Fibroblast of lung (primary cell): Measurements from ENCODE around the gene WDR37. TPM values are rescaled to one million over a fixed set of nuclear protein-coding genes. Genes with fewer than 3 reads are reported as not detected.
A peak's percentile ranks its signal among the peaks of the same experiment; 100 is the strongest.

Experiments
- DNase-seq, 2 donors: peaks; one replicate each; pipeline versions ENCODE4 v3.0.0 to v3.0.0-alpha.2; 2010; ENCODE audit warnings: low read depth in 2 of 2
- H2AFZ ChIP-seq: 2 replicates; pipeline ENCODE4 v1.5.1; 2012; ENCODE audit warnings: low read length, control low read depth, inconsistent platforms
- H3K27ac ChIP-seq: 2 replicates; pipeline ENCODE4 v1.5.1; 2011; ENCODE audit warnings: low read length, control low read depth; ENCODE audit not compliant: insufficient read depth
- H3K27me3 ChIP-seq: 2 replicates; pipeline ENCODE4 v1.5.1; 2011; ENCODE audit warnings: mild to moderate bottlenecking, low read length; ENCODE audit not compliant: control insufficient read depth, insufficient read depth
- H3K36me3 ChIP-seq: 2 replicates; pipeline ENCODE4 v1.5.1; 2011; ENCODE audit warnings: low read length; ENCODE audit not compliant: control insufficient read depth, insufficient read depth
- H3K4me1 ChIP-seq: 2 replicates; pipeline ENCODE4 v1.5.1; 2011; ENCODE audit warnings: low read length; ENCODE audit not compliant: control insufficient read depth, insufficient read depth; ENCODE audit errors: extremely low read depth
- H3K4me2 ChIP-seq: 2 replicates; pipeline ENCODE4 v1.5.1; 2011; ENCODE audit warnings: low read length, control low read depth; ENCODE audit not compliant: insufficient read depth; ENCODE audit errors: extremely low read depth
- H3K4me3 ChIP-seq, 4 experiments: fragments of 200-600 bp in 1 of 4; sonication (generic) in 1 of 4; replicated peaks in 1 of 4; 2 replicates each; pipeline ENCODE4 v1.5.1; 2011 to 2016; ENCODE audit warnings: low read length in 4 of 4, low read depth in 3 of 4, mild to moderate bottlenecking in 3 of 4, control low read depth in 2 of 4, inconsistent platforms in 1 of 4, mixed read lengths in 1 of 4; ENCODE audit not compliant: insufficient read depth in 1 of 4; ENCODE audit errors: control extremely low read depth in 1 of 4
- H3K79me2 ChIP-seq: 2 replicates; pipeline ENCODE4 v1.5.1; 2012; ENCODE audit warnings: mild to moderate bottlenecking, low read length, inconsistent platforms; ENCODE audit not compliant: control insufficient read depth, insufficient read depth
- H3K9ac ChIP-seq: 2 replicates; pipeline ENCODE4 v1.5.1; 2011; ENCODE audit warnings: mild to moderate bottlenecking, low read length, control low read depth; ENCODE audit not compliant: insufficient read depth
- H3K9me3 ChIP-seq: 2 replicates; pipeline ENCODE4 v1.5.1; 2012; ENCODE audit warnings: low read depth, low read length; ENCODE audit not compliant: control insufficient read depth, insufficient read depth
- H4K20me1 ChIP-seq: 2 replicates; pipeline ENCODE4 v1.5.1; 2011; ENCODE audit warnings: low read length; ENCODE audit not compliant: control insufficient read depth, insufficient read depth; ENCODE audit errors: extremely low read depth
- CTCF ChIP-seq, 2 donors: IDR thresholded peaks in 1 of 2; conservative IDR thresholded peaks in 1 of 2; 1 replicate in 1 of 2; 2 replicates in 1 of 2; pipeline ENCODE4 v1.5.1; 2011 to 2012; ENCODE audit warnings: low read length in 2 of 2, control low read depth in 1 of 2, inconsistent platforms in 1 of 2, low read depth in 1 of 2, mild to moderate bottlenecking in 1 of 2
- EZH2 ChIP-seq: IDR thresholded peaks from 2 replicates; pipeline ENCODE4 v1.5.1; 2012; ENCODE audit warnings: low read length, control low read depth, mild to moderate bottlenecking; ENCODE audit errors: missing control alignments
- polyA plus RNA-seq, 2 donors: library from polyadenylated mRNA; depleted of rRNA in 1 of 2; stranded (reverse) in 1 of 2; unstranded in 1 of 2; fragments of >200 nt; gene quantifications; 2 replicates each; pipeline ENCODE4 v1.2.1, GENCODE V29; 2011 to 2012; ENCODE audit warnings: missing spikeins in 1 of 2
- total RNA-seq: library from RNA; depleted of rRNA; stranded (reverse); fragments of >200 nt; gene quantifications from 2 replicates; pipeline ENCODE4 v1.2.1, GENCODE V29; 2014

WDR37 gene
- total and polyA plus RNA-seq, 2 donors (not counting 1 experiment from before 2014, with no cell fraction given), result 13.0 to 15.8 TPM

- Histone ChIP-seq H3K9ac (no peak overlapping the region), H3K27me3 (no peaks in the 10 kb centered on the region), H2AFZ (no peak overlapping the region), H3K4me2 (no peak overlapping the region), H3K4me1 (no peaks in the 10 kb centered on the region), H3K79me2 (no peaks in the 10 kb centered on the region), H3K36me3 (peaks cover 4% of the 10 kb centered on the region), H3K9me3 (no peaks in the 10 kb centered on the region), H3K4me3 (no peak overlapping the region), H3K27ac (no peak overlapping the region), H4K20me1 (peaks cover 1% of the 10 kb centered on the region)
- TF ChIP-seq CTCF (conservative IDR thresholded peaks at IDR 0.05 in 1 of 2, IDR thresholded peaks at IDR 0.05 in 1 of 2; ENCODE audit: low read depth in 1 of 2, low read length in 2 of 2), result no peak
- no peak for TF ChIP-seq EZH2
- DNase-seq, result no peak
These were observed 22.5 kb downstream of the WDR37 start for GRCh38 chr10:1078668-1079067.

GRCh38 chr10:1083581-1083980 lies 27.4 kb downstream of the WDR37 start:
- Histone ChIP-seq H3K27ac (no peak overlapping the region), H3K9ac (no peak overlapping the region), H2AFZ (no peak overlapping the region), H3K36me3 (peaks cover 14% of the 10 kb centered on the region), H3K27me3 (no peaks in the 10 kb centered on the region), H3K79me2 (no peaks in the 10 kb centered on the region), H3K4me3 (no peak overlapping the region), H3K9me3 (no peaks in the 10 kb centered on the region), H3K4me1 (no peaks in the 10 kb centered on the region), H4K20me1 (peaks cover 1% of the 10 kb centered on the region), H3K4me2 (no peak overlapping the region)
- TF ChIP-seq EZH2 (no peak), CTCF (conservative IDR thresholded peaks at IDR 0.05 in 1 of 2, IDR thresholded peaks at IDR 0.05 in 1 of 2; ENCODE audit: low read depth in 1 of 2, low read length in 2 of 2) (no peak)
- no peak for DNase-seq

- Histone ChIP-seq H3K4me1 (no peaks in the 10 kb centered on the region), H3K9ac (no peak overlapping the region), H3K36me3 (peaks cover 17% of the 10 kb centered on the region), H3K4me2 (no peak overlapping the region), H3K27me3 (no peaks in the 10 kb centered on the region), H2AFZ (no peak overlapping the region), H3K27ac (no peak overlapping the region), H4K20me1 (peaks cover 1% of the 10 kb centered on the region), H3K4me3 (no peak overlapping the region), H3K9me3 (no peaks in the 10 kb centered on the region), H3K79me2 (no peaks in the 10 kb centered on the region)
- TF ChIP-seq CTCF (conservative IDR thresholded peaks at IDR 0.05 in 1 of 2, IDR thresholded peaks at IDR 0.05 in 1 of 2; ENCODE audit: low read depth in 1 of 2, low read length in 2 of 2) (no peak), EZH2 (no peak)
- DNase-seq, result peak in 1 of 2 donors; percentile 22
These were observed 28.1 kb downstream of the WDR37 start for GRCh38 chr10:1084011-1084950.
